OCI-LY7 (cell line): ENCODE results near the gene C1orf74. TPM values are rescaled to one million over a fixed set of nuclear protein-coding genes. Genes with fewer than 3 reads are reported as not detected.

ENCODE experiments used
- BruUV-seq: library from RNA; stranded (reverse); fragments of 400-500 nt; replicated peaks from 2 replicates; lab custom pipeline; 2021; lab: Mats Ljungman, UMichigan
- CTCF ChIA-PET: fragments of 300-600 bp; sonication (Branson Sonifier 250); formaldehyde crosslinking; loops from one replicate; lab custom pipeline; 2022; ENCODE audit warnings: antibody characterized with exemption; ENCODE audit not compliant: unreplicated experiment; lab: Charles Lee
- POLR2A ChIA-PET: fragments of 300-600 bp; sonication (Branson Sonifier 250); formaldehyde crosslinking; loops from one replicate; lab custom pipeline; 2022; ENCODE audit warnings: antibody characterized with exemption; lab: Charles Lee
- DNase-seq: peaks from one replicate; pipeline ENCODE4 v3.0.0-alpha.2; 2015; ENCODE audit warnings: low spot score
- H2AFZ ChIP-seq: fragments of 200-600 bp; sonication (generic), shearing (Covaris generic); 2 replicates; pipeline ENCODE4 v1.6.1; 2014; ENCODE audit warnings: mild to moderate bottlenecking, antibody characterized with exemption, low read length, moderate library complexity
- H3K27ac ChIP-seq: fragments of 200-600 bp; sonication (generic); 2 replicates; pipeline ENCODE4 v1.5.1; 2014; ENCODE audit warnings: mixed run types, low read depth, mild to moderate bottlenecking, moderate library complexity, low read length, inconsistent platforms; ENCODE audit not compliant: poor library complexity, severe bottlenecking
- H3K36me3 ChIP-seq: fragments of 200-600 bp; sonication (generic); 2 replicates; pipeline ENCODE4 v1.6.1; 2014; ENCODE audit warnings: mild to moderate bottlenecking, antibody characterized with exemption, low read length, moderate library complexity, mixed read lengths; ENCODE audit not compliant: insufficient read depth
- H3K4me1 ChIP-seq: fragments of 200-600 bp; sonication (generic); 2 replicates; pipeline ENCODE4 v1.5.1; 2014; ENCODE audit warnings: mild to moderate bottlenecking, low read length; ENCODE audit not compliant: insufficient read depth, poor library complexity, severe bottlenecking
- H3K4me2 ChIP-seq: fragments of 200-600 bp; sonication (generic); 2 replicates; pipeline ENCODE4 v1.6.1; 2014; ENCODE audit warnings: mild to moderate bottlenecking, low read length
- H3K4me3 ChIP-seq: fragments of 200-600 bp; sonication (generic); 2 replicates; pipeline ENCODE4 v1.5.1; 2014; ENCODE audit warnings: mild to moderate bottlenecking, low read depth, low read length; ENCODE audit not compliant: poor library complexity, severe bottlenecking
- H3K79me2 ChIP-seq: fragments of 200-600 bp; sonication (generic); 2 replicates; pipeline ENCODE4 v1.6.1; 2016; ENCODE audit warnings: low read depth, mild to moderate bottlenecking, low read length, moderate library complexity, mixed read lengths; ENCODE audit not compliant: insufficient read depth
- H3K9me2 ChIP-seq: fragments of 200-600 bp; sonication (generic); 2 replicates; pipeline ENCODE4 v1.6.1; 2016; ENCODE audit warnings: mild to moderate bottlenecking, low read length, mixed read lengths; ENCODE audit not compliant: insufficient read depth
- H3K9me3 ChIP-seq: fragments of 200-600 bp; sonication (generic); 2 replicates; pipeline ENCODE4 v1.6.1; 2014; ENCODE audit warnings: mild to moderate bottlenecking, mixed run types, low read length, mixed read lengths
- H4K20me1 ChIP-seq: fragments of 200-600 bp; sonication (generic); 2 replicates; pipeline ENCODE4 v1.6.1; 2014; ENCODE audit warnings: mild to moderate bottlenecking, antibody characterized with exemption, low read length, moderate library complexity, mixed read lengths; ENCODE audit not compliant: insufficient read depth
- CTCF ChIP-seq: fragments of 200-600 bp; sonication (generic); conservative IDR thresholded peaks from 2 replicates; pipeline ENCODE4 v1.5.1; 2014; ENCODE audit warnings: mild to moderate bottlenecking, antibody characterized with exemption, low read length, moderate library complexity, mixed read lengths
- EZH2phosphoT487 ChIP-seq: fragments of 200-600 bp; sonication (generic); IDR thresholded peaks from 2 replicates; pipeline ENCODE4 v1.6.1; 2018; ENCODE audit warnings: low read depth, borderline replicate concordance, mild to moderate bottlenecking, mixed run types, antibody characterized with exemption, low read length, moderate library complexity, mixed read lengths
- intact Hi-C: fragments of 100-400 bp; cut with micrococcal nuclease; formaldehyde crosslinking; loops from one replicate; pipeline ENCODE4 v1.10.0; 2022; ENCODE audit not compliant: unreplicated experiment
- total RNA-seq, 2 experiments: library from RNA; depleted of rRNA in 1 of 2; stranded (reverse); fragments of >200 nt in 1 of 2; shearing (Covaris generic) in 1 of 2; gene quantifications; 2 replicates each; pipeline ENCODE4 v1.2.3, GENCODE V29; 2014 to 2022

C1orf74 gene
- total RNA-seq, 2 experiments from 2014 or later, result 4.2 to 4.4 TPM

- DNase-seq, result no peak
- ChIA-PET CTCF (interaction anchor here (0.5 kb wide), 1 partner anchor 789 kb away, joined by 3 read pairs; no protein-coding TSS in a partner anchor), POLR2A (interaction anchor here (0.7 to 3.1 kb wide), 3 partner anchors 9 to 320 kb away, joined by 5 to 23 read pairs (median 6); no protein-coding TSS in a partner anchor)
- intact Hi-C loops, result no loop called here
- no TSS peak for BruUV-seq
- Histone ChIP-seq H3K4me2 (peak within 1 kb of the TSS; percentile 25; the same call in 1 of the 2 replicates), H2AFZ (no peak within 1 kb of the TSS), H3K9me2 (no peaks in the 10 kb centered on the region), H4K20me1 (no peaks in the 10 kb centered on the region), H3K4me1 (no peaks in the 10 kb centered on the region), H3K27ac (no peak within 1 kb of the TSS), H3K36me3 (no peaks in the 10 kb centered on the region), H3K4me3 (no peak within 1 kb of the TSS), H3K9me3 (no peaks in the 10 kb centered on the region), H3K79me2 (no peaks in the 10 kb centered on the region)
- TF ChIP-seq CTCF (no peak), EZH2phosphoT487 (no peak)
Measured at GRCh38 chr1:209805875-209806760, 21.8 kb upstream of the C1orf74 start, which contains the start of gene IRF6. TSS of gene IRF6 (minus strand) at chr1:209806142. CDS start at chr1:209801413, 4,729 bp downstream.

GRCh38 chr1:209805341-209805781, 21.0 kb upstream of the C1orf74 start:
- H3K4me2 ChIP-seq, result no peak overlapping the region

More at GRCh38 chr1:209805341-209805781, 21.0 kb upstream of the C1orf74 start:
- ChIA-PET POLR2A (interaction anchor here (0.8 kb wide), 1 partner anchor 18 kb away, joined by 7 read pairs; no protein-coding TSS in a partner anchor), CTCF (interaction anchor here (0.5 kb wide), 1 partner anchor 788 kb away, joined by 3 read pairs; no protein-coding TSS in a partner anchor)
- H3K79me2 ChIP-seq, result no peaks in the 10 kb centered on the region
- TF ChIP-seq EZH2phosphoT487 (no peak), CTCF (no peak)
- intact Hi-C loops, result no loop called here
- no peak overlapping the region for H3K4me3 ChIP-seq
- BruUV-seq, result no TSS peak
- no peaks in the 10 kb centered on the region for H4K20me1 ChIP-seq
- no peaks in the 10 kb centered on the region for H3K9me3 ChIP-seq
- no peaks in the 10 kb centered on the region for H3K36me3 ChIP-seq
- no peak overlapping the region for H3K27ac ChIP-seq
- no peaks in the 10 kb centered on the region for H3K4me1 ChIP-seq
- no peaks in the 10 kb centered on the region for H3K9me2 ChIP-seq
- no peak for DNase-seq
- no peak overlapping the region for H2AFZ ChIP-seq
